GM18505 (cell line): ENCODE data around the gene RABGGTA.
"Not testable (repeated sequence)": the region's sequence is repeated elsewhere in the genome, so short reads cannot be mapped to it uniquely, and the experiment has no call there.

Experiments used
- ATAC-seq: cut with Tn5 transposase; IDR thresholded peaks from one replicate; pipeline ENCODE4 v1.9.1; 2021; ENCODE audit not compliant: unreplicated experiment
- POLR2A ChIP-seq: IDR thresholded peaks from 4 replicates; pipeline ENCODE4 v1.6.1; 2011; ENCODE audit warnings: borderline replicate concordance; ENCODE audit not compliant: insufficient read depth, insufficient read length; ENCODE audit errors: extremely low read depth

RABGGTA gene

DNA sequence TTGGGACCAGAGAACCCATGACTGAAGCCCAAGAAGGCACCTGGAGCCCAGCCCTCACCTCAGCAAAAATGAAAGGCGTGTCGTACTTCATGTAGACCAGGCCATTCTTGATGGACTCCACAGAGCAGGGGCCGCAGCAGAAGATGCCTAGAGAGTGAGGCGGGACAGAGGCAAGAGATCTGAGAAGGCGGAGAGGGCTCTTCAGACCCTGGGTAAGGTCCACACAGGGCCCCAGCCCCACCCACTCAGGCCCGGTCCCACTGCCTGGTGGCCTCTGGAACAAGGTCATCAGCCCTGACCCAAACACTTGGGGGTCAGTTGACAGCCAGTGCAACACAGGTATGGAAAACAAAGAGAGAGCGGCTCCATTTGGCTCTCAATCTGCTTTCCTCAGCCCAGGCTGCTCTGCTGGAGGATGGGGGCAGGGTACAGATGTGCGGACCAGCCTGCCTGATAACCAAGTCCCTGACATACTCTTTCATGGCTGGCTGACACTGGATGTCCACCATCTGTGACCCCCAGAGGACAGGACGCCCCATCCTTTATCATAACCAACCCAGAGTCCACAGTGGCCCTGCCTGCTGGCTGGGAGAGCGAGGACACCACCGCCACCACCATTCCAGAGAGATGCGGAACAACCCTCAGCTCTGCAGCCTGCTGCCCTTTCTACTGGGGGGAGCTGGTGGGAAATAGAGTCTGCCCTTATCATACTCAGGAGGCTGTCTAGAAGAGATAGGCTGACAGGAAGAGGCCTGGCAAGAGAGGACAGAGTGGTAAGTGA lies 15.3 kb downstream of the RABGGTA start:
- ATAC-seq = no peak
- TF ChIP-seq POLR2A = no peak

DNA sequence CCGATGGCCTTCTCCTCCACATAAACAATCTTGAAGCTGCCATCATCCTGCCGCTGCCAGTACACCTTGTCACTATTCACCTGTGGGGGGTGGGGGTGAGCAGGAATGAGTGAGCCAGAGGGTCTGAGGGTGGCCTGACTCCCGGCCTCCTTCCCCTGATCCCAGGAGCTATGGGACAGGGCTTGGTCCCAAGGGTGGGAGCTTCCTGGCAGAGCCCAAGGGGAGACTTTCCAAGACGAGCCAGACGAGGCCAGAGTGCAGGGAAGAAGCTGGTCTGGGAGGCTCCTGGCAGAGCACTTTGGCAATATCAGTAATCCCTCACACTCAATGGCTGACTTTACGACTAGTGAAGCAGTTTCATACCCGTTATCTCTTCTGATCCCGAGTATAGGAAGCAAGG lies 16.0 kb downstream of the RABGGTA start:
- no peak for ATAC-seq
- TF ChIP-seq POLR2A = no peak

DNA sequence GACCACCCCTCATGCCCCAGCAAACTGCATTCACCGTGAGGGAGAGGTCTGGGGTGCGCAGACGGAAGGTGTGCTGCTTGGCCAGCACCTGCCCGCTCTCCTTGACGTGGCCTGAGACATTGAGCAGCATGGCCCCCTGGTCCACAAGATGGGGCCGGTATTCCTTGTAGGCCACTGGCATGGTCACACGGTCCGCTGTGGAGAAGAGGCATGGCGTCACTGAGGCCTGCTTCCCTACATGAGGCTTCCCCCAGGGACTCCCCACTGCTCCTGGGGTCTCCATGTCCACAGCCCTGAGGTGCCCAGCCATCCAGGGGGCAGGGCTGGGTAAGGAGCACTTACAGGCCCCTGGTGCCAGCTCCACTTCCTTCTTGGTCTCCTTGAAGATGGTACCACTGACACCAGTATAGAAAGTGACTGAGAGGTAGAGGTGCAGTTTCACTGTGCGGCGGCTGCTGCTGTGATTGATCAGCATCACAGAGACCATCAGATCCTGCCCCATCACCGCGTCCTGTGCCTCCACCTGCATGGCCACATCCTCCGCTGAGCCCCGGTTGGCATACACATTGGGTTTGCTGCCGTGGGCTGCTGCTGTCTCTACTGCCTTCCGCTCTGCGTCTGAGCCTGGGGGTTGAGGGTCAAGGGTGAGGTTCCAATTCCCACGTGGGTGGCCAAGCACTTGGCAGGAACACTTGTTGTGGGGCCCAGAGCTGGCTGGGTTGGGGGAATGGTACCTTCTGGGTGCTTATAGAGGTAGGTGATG lies 16.6 kb downstream of the RABGGTA start:
- no peak for TF ChIP-seq POLR2A
- ATAC-seq = no peak

DNA sequence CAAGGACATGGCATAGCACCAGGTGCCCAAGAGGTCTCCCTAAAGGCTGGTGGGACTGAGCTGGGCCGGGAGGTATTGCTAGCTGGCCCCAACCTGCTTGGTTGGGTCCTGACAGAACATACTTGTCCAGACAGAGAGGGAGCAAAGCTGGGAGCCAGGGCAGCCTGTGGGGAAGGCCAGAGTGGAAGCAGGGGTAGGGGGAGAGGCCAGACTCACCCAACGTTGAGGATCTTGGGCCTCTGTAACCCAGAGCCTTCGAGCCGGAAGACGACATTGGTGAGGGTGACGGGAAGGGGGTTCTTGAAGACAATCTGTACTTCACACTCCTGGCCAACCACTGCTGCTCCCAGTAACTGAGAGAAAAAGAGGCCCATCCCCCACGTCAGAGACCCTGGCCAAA lies 17.5 kb downstream of the RABGGTA start:
- ATAC-seq = no peak
- no peak for TF ChIP-seq POLR2A

DNA sequence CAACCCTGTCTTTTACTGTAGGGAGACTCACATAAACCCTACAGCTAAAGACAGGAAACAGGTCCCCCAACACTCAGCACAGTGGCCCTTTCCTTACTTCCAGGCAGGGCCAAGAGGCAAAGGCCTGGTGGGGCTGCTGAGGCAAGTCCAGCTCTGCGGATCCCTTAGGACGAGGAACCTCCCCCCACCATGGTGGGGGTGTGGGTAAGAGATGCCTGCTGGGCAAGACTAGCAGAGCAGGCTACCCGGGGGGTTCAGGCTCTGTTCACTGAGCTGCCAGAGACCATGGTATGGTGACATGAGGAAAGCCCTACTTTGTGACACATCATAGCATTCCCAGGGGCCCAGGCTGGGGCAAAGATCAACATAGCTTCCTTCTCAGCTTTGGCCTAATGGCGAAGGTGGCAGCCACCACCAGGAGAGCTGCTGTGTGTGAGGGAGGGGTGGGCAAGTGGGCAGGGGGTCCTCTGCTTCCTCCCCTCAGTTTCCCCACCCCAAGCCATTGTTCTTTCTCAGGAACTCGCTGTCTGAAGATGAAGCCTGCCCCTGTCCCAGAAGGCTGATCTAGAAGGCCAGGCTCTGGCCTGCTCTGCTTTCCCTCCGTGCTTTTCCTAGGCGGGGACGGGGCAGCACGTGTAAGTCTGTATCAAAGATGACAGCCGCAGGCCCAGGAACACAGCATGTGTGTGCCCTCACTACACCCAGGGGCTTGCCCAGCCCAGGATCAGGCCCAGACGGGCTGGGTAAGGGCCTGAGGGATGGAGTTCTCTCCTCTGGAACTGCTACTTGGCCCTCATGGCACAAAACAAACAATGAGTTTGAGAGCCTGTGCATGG lies 18.9 kb downstream of the RABGGTA start:
- TF ChIP-seq POLR2A = no peak
- no peak for ATAC-seq

DNA sequence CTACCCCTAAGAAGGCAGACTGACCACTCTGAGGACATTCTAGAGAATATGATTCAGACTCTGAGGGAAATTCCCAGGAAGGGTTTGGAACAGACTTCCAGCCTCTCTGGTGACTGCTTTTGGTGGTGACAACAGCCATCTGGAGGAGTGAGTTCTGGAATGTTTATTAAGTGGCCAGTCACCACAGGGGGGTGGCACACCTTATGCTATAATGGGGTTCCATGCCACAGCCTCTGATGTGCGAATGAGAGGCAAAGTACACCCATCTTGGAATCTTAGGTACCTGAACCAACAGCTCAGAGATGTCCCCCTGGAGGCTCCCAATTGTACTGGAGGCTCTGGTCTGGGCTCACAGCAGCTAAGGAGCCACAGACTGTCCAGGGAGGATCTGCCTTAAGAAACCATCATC lies 19.5 kb downstream of the RABGGTA start:
- no peak for ATAC-seq
- TF ChIP-seq POLR2A = no peak

DNA sequence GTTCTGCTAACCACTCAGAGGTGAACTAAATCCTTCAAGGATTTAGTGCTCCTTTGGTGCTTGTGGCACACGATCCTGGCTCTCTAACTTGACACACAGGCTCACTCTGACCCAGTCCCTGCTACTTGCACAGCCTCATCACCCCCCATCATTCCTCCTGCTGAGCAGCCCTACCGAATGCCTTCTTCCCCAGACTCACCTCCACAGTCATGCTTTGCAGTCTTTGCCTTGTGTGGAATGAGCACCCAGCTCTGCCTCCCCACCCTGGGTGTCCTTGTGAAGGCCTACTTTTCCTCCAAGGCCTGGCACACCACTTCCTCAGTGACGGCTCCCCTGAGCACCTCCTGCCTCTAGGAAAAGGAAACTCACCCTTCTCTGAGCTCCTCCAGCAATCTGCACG lies 21.0 kb downstream of the RABGGTA start:
- ATAC-seq = no peak
- no peak for TF ChIP-seq POLR2A

DNA sequence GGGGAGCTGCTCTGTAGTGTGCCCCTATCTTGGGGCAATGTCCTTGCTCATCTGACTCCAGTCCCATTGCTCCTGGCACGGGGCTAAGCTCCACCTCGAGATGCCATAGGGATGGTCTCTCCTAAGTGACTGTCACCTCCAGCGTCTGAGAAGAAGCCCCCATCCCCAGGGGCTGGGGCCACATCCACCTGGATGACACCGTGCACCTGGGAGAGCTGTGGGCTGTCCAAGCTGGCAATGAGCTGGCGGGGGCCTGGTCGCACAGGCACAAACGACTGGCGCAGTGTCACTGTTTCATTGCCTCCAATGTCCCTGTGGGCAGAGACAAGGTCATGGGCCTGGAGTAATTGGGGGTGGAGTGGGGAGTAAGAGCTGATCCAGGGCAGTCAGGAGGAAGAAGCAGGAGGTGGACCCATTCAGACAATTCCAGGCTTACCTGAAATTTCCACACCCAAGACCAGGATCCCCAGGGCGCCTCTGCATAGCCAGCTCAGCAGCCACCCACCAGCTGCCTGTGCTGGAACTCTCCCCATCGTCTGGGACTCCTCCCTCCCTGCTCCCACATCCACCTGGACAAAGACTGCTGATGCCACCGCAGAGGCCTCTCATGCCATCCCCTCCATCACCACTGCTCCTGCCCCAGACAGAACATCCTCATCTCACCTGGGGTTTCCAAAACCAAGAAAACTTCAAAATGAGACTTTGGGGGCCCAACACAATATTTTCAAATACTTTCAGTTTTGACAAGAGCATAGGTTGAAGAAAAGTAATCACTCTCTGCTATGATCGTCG lies 22.0 kb downstream of the RABGGTA start:
- ATAC-seq = no peak
- TF ChIP-seq POLR2A = no peak

DNA sequence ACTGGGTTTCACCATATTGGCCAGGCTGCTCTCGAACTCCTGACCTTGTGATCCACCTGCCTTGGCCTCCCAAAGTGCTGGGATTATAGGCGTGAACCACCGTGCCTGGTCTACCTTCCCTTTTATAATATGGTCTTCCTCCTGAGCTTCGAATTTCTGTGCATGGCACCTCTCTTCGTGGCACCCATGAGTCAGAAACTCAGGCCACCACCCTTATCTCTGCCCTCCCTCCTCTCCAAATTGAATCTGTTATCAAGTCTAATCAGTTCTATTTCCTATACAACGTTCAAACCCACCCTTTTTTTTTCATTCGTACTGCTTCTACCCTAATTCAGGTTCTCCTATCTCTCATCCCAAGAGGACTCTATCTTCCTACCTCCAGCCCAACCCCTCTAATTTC lies 24.0 kb downstream of the RABGGTA start:
- no peak for TF ChIP-seq POLR2A
- no peak for ATAC-seq

DNA sequence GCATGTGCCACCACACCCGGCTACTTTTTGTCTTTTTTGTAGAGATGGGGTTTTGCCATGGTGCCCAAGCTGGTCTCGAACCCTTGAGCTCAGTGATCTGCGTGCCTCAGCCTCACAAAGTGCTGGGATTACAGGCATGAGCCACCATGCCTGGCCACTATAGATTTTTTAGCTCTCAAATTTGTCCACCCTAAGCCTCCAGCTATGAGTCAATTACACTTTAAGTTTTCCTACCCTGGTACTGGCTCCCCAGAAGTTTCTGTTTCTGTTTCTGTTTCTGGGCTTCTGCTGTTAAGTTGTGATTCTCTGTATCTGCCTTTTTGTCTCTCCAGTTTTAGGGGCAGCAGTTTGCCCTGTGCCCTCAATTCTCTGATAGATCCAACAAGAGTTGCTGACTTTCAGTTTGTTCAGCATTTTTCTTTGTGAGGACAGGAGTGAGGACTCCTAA lies 24.6 kb downstream of the RABGGTA start:
- ATAC-seq = no peak
- TF ChIP-seq POLR2A = peak; percentile 27

DNA sequence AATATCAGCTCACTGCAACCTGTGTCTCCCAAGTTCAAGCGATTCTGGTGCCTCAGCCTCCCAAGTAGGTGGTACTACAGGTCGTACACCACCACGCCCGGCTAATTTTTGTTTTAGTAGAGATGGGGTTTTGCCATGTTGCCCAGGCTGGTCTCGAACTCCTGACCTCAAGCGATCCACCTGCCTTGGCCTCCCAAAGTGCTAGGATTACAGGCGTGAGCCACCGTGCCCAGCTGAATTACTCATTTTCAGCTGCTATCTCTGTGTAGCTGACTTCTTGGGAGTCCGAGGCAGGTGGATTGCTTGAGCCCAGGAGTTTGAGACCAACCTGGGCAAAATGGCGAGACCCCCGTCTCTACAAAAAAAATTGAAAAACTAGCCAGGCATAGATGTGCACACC lies 26.0 kb downstream of the RABGGTA start:
- ATAC-seq = not testable (repeated sequence)

DNA sequence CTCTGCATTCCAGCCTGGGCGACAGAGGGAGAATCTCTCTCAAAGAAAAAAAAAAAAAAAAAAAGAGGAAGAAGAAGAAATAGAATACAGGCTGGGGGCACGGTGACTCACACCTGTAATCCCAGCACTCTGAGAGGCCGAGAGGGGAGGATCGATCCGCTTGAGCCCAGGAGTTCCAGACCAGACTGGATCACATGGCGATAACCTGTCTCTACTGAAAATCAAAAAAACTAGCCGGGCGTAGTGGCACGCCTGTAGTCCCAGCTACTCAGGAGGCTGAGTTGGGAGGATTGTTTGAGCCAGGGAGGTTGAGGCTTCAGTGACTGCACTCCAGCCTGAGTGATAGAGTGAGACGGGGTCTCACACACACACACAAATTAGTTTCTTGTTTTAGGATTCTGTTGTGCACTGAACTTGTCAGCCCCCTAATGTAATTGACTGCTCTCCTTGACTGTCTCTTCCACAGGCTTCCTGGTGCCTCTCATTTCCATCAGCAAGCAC lies 28.0 kb downstream of the RABGGTA start:
- no peak for TF ChIP-seq POLR2A
- ATAC-seq = no peak
